ENCODE data around the gene FGB.

FGB gene

GRCh38 chr4:154549894-154550790 is 12.7 kb upstream of the FGB start, which contains the start of gene PLRG1:
PLRG1 (minus strand) TSS chr4:154550400; CDS start chr4:154550308, 92 bp downstream.
- peak; percentile 45 to 92 for DNase-seq (ENCODE audit: low read depth in 1 of 2, low spot score in 1 of 2)
- TF ChIP-seq JUND (IDR thresholded peaks at IDR 0.05; ENCODE audit: low read depth) = no peak
- in situ Hi-C loops (cut with HindIII; ENCODE audit: low pct_unique_long_range_greater_than_20kb, low sequenced_read_pairs) = no loop called here

GRCh38 chr4:154551872-154552686 is 10.7 kb upstream of the FGB start:
- no peak for TF ChIP-seq JUND (IDR thresholded peaks at IDR 0.05; ENCODE audit: low read depth)
- in situ Hi-C loops (cut with HindIII; ENCODE audit: low pct_unique_long_range_greater_than_20kb, low sequenced_read_pairs) = no loop called here
- DNase-seq (ENCODE audit: low read depth in 1 of 2, low spot score in 1 of 2) = peak; percentile 13 to 77

- no peak for DNase-seq (ENCODE audit: low read depth in 1 of 2, low spot score in 1 of 2)
- no peak for TF ChIP-seq JUND (IDR thresholded peaks at IDR 0.05; ENCODE audit: low read depth)
- in situ Hi-C loops (cut with HindIII; ENCODE audit: low pct_unique_long_range_greater_than_20kb, low sequenced_read_pairs) = no loop called here
These were observed 3.7 kb upstream of the FGB start for GRCh38 chr4:154559141-154559493.

DNA sequence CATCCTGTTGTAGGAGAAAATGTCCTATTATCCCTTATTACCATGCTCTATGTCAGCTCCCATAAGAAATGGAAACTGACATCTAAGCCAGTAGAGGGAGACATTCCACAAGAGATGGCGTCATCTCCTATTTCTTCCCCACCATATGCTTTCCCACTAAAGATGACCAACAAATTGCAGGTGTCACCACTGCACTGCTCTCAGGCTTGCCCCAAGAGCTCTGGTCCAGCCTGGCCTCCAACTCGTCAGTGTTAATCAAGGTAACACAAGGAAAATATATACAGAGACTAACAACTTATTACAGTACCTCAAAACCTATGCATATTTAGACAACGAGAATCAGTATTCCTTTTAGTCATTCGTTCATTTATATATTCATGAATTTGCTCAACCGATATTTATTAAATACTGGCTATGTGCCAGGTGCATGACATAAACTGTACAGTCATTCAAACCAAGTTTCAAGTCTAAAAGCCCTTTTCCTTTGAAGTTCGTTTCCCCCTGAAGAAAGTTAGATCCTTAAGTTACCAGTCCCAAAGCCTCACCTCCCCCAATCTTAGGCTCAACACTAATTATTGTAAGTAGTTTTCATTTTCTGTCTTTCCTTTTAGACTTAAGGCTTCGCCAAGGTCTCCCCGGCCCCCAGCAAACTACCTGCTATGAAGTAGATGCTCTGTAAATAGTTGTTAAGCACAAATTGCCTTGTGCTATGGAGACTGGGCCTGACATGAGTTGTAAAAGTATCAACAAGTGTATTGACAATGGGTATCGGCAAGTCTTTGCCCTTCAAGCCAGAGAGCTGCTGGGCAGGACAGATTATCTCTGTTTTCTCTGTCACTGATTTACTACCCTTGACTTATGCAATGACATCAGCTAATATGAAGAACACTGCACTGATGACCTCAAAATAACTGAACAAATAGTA is 3.1 kb upstream of the FGB start:
- TF ChIP-seq JUND (IDR thresholded peaks at IDR 0.05; ENCODE audit: low read depth) = no peak
- DNase-seq (ENCODE audit: low read depth in 1 of 2, low spot score in 1 of 2) = peak; percentile 7 to 78
- in situ Hi-C loops (cut with HindIII; ENCODE audit: low pct_unique_long_range_greater_than_20kb, low sequenced_read_pairs) = no loop called here

- in situ Hi-C loops (cut with HindIII; ENCODE audit: low pct_unique_long_range_greater_than_20kb, low sequenced_read_pairs) = no loop called here
- no peak for TF ChIP-seq JUND (IDR thresholded peaks at IDR 0.05; ENCODE audit: low read depth)
- no peak for DNase-seq (ENCODE audit: low read depth in 1 of 2, low spot score in 1 of 2)
These were observed 2.4 kb upstream of the FGB start for GRCh38 chr4:154560419-154560801.

- in situ Hi-C loops (cut with HindIII; ENCODE audit: low pct_unique_long_range_greater_than_20kb, low sequenced_read_pairs) = no loop called here
- DNase-seq (ENCODE audit: low read depth in 1 of 2, low spot score in 1 of 2) = no peak
- no peak for TF ChIP-seq JUND (IDR thresholded peaks at IDR 0.05; ENCODE audit: low read depth)
These were observed 2.0 kb upstream of the FGB start for GRCh38 chr4:154560824-154561231.

- DNase-seq (ENCODE audit: low read depth in 1 of 2, low spot score in 1 of 2) = peak in 1 of 2 experiments; percentile 9
- in situ Hi-C loops (cut with HindIII; ENCODE audit: low pct_unique_long_range_greater_than_20kb, low sequenced_read_pairs) = no loop called here
- no peak for TF ChIP-seq JUND (IDR thresholded peaks at IDR 0.05; ENCODE audit: low read depth)
These were observed 1.5 kb downstream of the FGB start for GRCh38 chr4:154564311-154564710.

DNA sequence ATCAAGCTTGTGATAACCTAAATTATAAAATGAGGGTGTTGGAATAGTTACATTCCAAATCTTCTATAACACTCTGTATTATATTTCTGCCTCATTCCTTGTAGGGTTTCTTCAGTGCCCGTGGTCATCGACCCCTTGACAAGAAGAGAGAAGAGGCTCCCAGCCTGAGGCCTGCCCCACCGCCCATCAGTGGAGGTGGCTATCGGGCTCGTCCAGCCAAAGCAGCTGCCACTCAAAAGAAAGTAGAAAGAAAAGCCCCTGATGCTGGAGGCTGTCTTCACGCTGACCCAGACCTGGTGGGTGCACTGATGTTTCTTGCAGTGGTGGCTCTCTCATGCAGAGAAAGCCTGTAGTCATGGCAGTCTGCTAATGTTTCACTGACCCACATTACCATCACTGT is 2.9 kb downstream of the FGB start:
- DNase-seq (ENCODE audit: low read depth in 1 of 2, low spot score in 1 of 2) = no peak
- in situ Hi-C loops (cut with HindIII; ENCODE audit: low pct_unique_long_range_greater_than_20kb, low sequenced_read_pairs) = no loop called here
- TF ChIP-seq JUND (IDR thresholded peaks at IDR 0.05; ENCODE audit: low read depth) = no peak

GRCh38 chr4:154566639-154567204 is 3.9 kb downstream of the FGB start:
- TF ChIP-seq JUND (IDR thresholded peaks at IDR 0.05; ENCODE audit: low read depth) = no peak
- DNase-seq (ENCODE audit: low read depth in 1 of 2, low spot score in 1 of 2) = no peak
- in situ Hi-C loops (cut with HindIII; ENCODE audit: low pct_unique_long_range_greater_than_20kb, low sequenced_read_pairs) = no loop called here

- in situ Hi-C loops (cut with HindIII; ENCODE audit: low pct_unique_long_range_greater_than_20kb, low sequenced_read_pairs) = no loop called here
- TF ChIP-seq JUND (IDR thresholded peaks at IDR 0.05; ENCODE audit: low read depth) = no peak
These were observed 6.2 kb downstream of the FGB start for GRCh38 chr4:154569028-154569427.

GRCh38 chr4:154569584-154569983 is 6.8 kb downstream of the FGB start:
- in situ Hi-C loops (cut with HindIII; ENCODE audit: low pct_unique_long_range_greater_than_20kb, low sequenced_read_pairs) = no loop called here
- DNase-seq (ENCODE audit: low read depth in 1 of 2, low spot score in 1 of 2) = no peak
- no peak for TF ChIP-seq JUND (IDR thresholded peaks at IDR 0.05; ENCODE audit: low read depth)

More at GRCh38 chr4:154569028-154569427, 6.2 kb downstream of the FGB start:
- DNase-seq (ENCODE audit: low read depth in 1 of 2, low spot score in 1 of 2) = peak in 1 of 2 experiments; percentile 20

Data from T47D (cell line).